GM06990 (cell line): ENCODE measurements around the gene MLLT6.

Source experiments
- DNase-seq: peaks from one replicate; pipeline ENCODE4 v3.0.0-alpha.2; 2011; ENCODE audit not compliant: insufficient read length; ENCODE audit errors: extremely low read depth
- H3K27me3 ChIP-seq: replicated peaks from 2 replicates; pipeline ENCODE4 v1.6.0; 2011; ENCODE audit warnings: low read length; ENCODE audit not compliant: control insufficient read depth, insufficient read depth
- H3K36me3 ChIP-seq: 2 replicates; pipeline ENCODE4 v1.5.1; 2011; ENCODE audit warnings: low read length; ENCODE audit not compliant: control insufficient read depth, insufficient read depth
- H3K4me3 ChIP-seq: replicated peaks from 2 replicates; pipeline ENCODE4 v1.5.1; 2011; ENCODE audit warnings: low read depth, mild to moderate bottlenecking, control low read depth, low read length
- TF ChIP-seq, protein P1 (sequence below): IDR thresholded peaks from 2 replicates; pipeline ENCODE4 v1.5.1; 2011; ENCODE audit warnings: low read length, control low read depth, mild to moderate bottlenecking, inconsistent platforms; ENCODE audit not compliant: insufficient read depth, poor library complexity, severe bottlenecking

MLLT6 gene

DNA sequence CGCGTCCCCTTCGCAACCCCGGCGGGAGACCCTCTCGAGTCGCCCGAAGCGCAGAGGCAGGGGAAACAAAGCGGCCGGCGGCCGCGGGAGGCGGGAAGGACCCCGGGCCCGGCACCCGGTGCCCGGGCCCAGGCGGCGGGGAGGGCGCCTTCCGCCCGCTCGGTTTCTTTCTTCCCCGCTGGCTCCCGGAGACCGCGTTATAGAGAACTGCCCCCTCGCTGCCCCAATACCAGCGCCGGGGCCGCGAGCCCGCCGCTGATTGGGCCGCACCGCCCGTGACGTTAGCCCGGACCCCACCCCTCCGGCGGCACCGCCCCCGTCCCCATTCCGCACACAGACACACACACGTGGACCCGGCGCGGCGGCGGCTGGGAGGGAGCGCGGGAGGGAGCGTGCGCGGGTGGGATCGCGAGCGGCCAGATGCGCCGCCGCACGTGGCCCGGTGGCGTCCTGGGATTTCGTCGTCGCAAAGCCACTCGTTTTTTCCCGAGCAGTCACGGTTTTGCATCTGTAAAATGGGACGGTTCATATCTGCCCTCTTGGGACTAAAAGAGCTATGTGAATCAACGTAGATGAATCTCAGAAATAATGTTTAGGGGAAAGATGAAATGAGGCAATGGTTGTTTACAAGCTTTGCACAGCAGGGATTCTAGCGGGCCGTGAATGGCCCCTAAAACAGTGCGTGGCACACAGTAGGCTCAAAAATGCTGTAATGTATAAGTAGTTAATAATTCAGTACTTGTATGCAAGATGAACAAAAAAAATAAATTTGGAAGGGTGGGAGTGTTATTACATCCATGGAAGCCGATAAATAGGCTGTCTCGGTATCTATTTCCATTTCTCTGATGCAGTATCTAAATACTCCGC, 30.1 kb upstream of the MLLT6 start, which contains the start of gene EPOP:
Gene EPOP (minus strand): TSS at position 209 of the 867 bp plus-strand sequence. CDS start 462 bp downstream, outside the sequence.
- Histone ChIP-seq H3K36me3 (no peaks in the 10 kb centered on the region), H3K4me3 (peak within 1 kb of the TSS; percentile 71), H3K27me3 (no peaks in the 10 kb centered on the region)
- peak; percentile 92 for DNase-seq
- TF ChIP-seq, protein P1, sequence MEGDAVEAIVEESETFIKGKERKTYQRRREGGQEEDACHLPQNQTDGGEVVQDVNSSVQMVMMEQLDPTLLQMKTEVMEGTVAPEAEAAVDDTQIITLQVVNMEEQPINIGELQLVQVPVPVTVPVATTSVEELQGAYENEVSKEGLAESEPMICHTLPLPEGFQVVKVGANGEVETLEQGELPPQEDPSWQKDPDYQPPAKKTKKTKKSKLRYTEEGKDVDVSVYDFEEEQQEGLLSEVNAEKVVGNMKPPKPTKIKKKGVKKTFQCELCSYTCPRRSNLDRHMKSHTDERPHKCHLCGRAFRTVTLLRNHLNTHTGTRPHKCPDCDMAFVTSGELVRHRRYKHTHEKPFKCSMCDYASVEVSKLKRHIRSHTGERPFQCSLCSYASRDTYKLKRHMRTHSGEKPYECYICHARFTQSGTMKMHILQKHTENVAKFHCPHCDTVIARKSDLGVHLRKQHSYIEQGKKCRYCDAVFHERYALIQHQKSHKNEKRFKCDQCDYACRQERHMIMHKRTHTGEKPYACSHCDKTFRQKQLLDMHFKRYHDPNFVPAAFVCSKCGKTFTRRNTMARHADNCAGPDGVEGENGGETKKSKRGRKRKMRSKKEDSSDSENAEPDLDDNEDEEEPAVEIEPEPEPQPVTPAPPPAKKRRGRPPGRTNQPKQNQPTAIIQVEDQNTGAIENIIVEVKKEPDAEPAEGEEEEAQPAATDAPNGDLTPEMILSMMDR: no peak

DNA sequence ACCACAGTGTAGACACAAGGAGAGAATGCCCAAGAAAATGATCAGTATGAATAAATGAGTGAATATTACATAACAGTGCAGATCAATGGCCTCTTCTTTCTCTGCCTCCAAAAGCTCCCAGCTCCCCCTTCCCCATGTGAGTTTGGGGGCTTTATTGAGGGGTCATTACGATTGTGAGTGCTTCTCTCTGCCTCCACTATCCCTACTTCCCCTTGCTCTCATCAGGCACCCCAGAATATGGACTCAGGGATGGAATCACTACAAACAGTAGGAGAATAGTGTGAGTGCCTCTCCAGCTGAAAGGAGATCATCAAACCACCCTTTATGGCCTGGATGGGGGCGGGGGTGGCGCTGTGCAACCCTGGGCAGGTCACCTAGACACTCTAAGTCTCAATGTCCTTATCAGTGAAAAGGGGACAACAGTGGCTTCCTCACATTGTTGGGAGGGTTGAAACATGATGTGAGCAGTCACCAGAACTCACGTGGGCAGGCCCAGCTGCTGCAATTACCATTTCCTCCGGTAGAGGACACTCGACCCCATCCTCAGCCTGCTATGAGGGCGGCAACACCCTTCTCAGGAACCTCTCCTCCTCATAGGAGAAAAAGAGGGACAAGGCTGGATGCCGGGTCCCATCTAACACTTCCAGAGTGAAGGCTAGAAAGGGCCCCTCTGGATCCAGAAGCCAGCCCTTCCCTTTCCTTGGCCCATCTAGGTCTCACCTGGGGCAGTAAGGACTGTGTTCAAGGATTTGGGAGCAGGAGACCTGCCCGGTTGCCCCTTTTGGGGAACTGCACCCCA, 28.2 kb upstream of the MLLT6 start:
- DNase-seq: peak; percentile 76
- TF ChIP-seq, protein P1: peak; percentile 97
- H3K36me3 ChIP-seq: no peaks in the 10 kb centered on the region
- H3K27me3 ChIP-seq: no peaks in the 10 kb centered on the region
- no peak overlapping the region for H3K4me3 ChIP-seq

DNA sequence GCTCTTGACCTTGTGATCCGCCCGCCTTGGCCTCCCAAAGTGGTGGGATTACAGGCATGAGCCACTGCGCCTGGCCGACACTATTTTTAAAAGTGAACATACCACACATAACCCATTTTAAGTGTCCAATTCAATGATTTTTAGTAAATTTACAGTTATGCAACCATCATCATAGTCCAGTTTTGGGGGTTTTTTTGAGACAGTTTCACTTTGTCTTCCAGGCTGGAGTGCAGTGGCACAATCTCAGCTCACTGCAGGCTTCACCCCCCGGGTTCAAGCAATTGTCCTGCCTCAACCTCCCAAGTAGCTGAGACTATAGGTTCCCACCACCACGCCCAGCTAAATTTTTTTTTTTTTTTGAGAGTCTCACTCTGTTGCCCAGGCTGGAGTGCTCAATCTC, 27.3 kb upstream of the MLLT6 start:
- DNase-seq: no peak

DNA sequence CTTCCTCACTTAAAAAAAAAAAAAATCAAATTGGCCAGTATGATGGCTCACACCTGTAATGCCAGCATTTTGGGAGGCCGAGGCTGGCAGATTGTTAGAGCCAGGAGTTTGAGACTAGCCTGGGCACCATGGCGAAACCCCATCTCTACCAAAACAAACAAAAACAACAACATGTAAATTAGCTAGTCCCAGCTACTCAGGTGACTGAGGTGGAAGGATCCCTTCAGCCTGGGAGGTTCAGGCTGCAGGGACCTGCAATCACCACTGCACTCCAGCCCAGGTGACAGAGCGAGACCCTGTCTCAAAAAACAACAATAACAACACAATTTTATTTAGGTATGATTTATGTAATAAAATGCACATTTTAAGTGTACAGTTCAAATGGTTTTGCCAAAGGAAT, 24.0 kb upstream of the MLLT6 start:
- DNase-seq: no peak
- Histone ChIP-seq H3K36me3 (no peaks in the 10 kb centered on the region), H3K4me3 (no peak overlapping the region), H3K27me3 (no peaks in the 10 kb centered on the region)
- TF ChIP-seq, protein P1: no peak

More for the DNA sequence above, 27.3 kb upstream of the MLLT6 start:
- TF ChIP-seq, protein P1: no peak
- Histone ChIP-seq H3K4me3 (no peak overlapping the region), H3K27me3 (no peaks in the 10 kb centered on the region), H3K36me3 (no peaks in the 10 kb centered on the region)

DNA sequence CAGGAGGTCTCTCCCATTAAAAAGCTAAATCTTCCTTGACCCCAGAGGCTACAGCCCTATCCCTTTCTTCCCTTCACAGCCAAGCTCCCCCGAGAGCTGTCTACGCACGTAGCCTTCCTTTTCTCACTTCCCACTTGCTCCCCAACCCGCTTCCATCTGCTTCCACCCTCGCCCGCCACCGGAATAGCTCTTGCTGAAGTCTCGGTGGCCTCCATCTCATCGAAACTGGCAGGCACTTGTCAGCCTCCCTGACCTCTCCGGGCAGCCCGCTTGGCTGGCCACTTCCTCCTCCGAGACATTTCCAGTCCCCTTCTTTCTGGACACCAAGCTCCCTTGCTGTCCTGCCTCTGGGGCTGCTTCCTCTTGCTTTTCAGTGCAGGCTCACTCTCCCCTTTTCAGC, 19.6 kb upstream of the MLLT6 start:
- no peak for DNase-seq
- H3K36me3 ChIP-seq: no peaks in the 10 kb centered on the region
- TF ChIP-seq, protein P1: no peak
- no peak overlapping the region for H3K4me3 ChIP-seq
- no peaks in the 10 kb centered on the region for H3K27me3 ChIP-seq
